NCI-H345 treated with DMSO at 0.1 percent for 48 hours (cell line): ENCODE measurements around the gene HNRNPH3.

Source experiments
- DNase-seq: peaks from one replicate; lab custom pipeline; 2025; ENCODE audit not compliant: unreplicated experiment; lab: John Stamatoyannopoulos, UW

Gene HNRNPH3

DNA sequence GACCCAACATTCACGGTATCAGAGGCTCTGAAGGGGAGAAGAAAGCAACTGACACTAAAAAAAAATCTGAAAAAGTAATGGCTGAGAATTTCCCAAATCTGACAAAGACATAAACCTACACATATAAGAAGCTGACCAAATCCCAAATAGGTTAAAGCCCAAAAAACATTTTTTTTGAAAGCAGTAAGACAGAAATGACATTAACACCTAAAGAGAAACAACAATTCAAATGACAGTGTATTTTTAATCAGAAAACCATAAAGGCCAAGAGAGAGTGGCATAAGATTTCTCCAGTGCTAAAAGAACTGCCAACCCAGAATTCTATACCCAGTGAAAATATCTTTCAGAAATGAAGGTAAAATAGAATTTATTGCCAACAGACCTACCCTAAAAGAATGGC, 39.7 kb downstream of the HNRNPH3 start:
- DNase-seq = no peak

GRCh38 chr10:68385740-68386139, 53.9 kb downstream of the HNRNPH3 start:
- no peak for DNase-seq
